ENCODE results near the gene PRDM12. TPM values are rescaled to one million over a fixed set of nuclear protein-coding genes. Genes with fewer than 3 reads are reported as not detected.

PRDM12 gene
- polyA plus RNA-seq, 1 of the 3 experiments (the other 2 are of a cell fraction): 0.08 TPM

GRCh38 chr9:130666393-130667119 is 2.2 kb downstream of the PRDM12 start:
- no peak for TF ChIP-seq RFX5 (IDR thresholded peaks at IDR 0.05; ENCODE audit: low read length)
- TF ChIP-seq MEF2A (IDR thresholded peaks at IDR 0.05; ENCODE audit: borderline replicate concordance, low read depth): no peak
- no peak for TF ChIP-seq FOSL2 (IDR thresholded peaks at IDR 0.05; ENCODE audit: borderline replicate concordance, low read depth)
- Histone ChIP-seq H4K20me1 (ENCODE audit: insufficient read depth) (peaks cover 8% of the 10 kb centered on the region; the same call in 1 of the 2 replicates), H3K36me3 (replicated peaks in 1 of 2; ENCODE audit: control insufficient read depth in 1 of 2, insufficient read depth in 2 of 2, low read length in 1 of 2) (no peaks in the 10 kb centered on the region), H3K9ac (no peak overlapping the region), H3K9me2 (no peaks in the 10 kb centered on the region), H2AFZ (ENCODE audit: low read depth) (no peak overlapping the region), H3F3A (replicated peaks; ENCODE audit: insufficient read depth) (no peaks in the 10 kb centered on the region), H3K9me3 (no peaks in the 10 kb centered on the region), H3K4me2 (no peak overlapping the region), H3K79me2 (ENCODE audit: insufficient read depth) (no peaks in the 10 kb centered on the region), H3K4me3 (ENCODE audit: low read depth in 2 of 2, low read length in 1 of 2) (no peak overlapping the region), H3K27ac (ENCODE audit: low read depth in 2 of 2, low read length in 1 of 2) (no peak overlapping the region), H3K4me1 (ENCODE audit: control insufficient read depth in 1 of 2, insufficient read depth in 2 of 2, low read depth in 1 of 2, low read length in 1 of 2) (peaks cover 0 to 3% of the 10 kb centered on the region in 2 experiments; a peak in 1 of 4 replicates), H3K27me3 (ENCODE audit: insufficient read depth) (peaks cover 58% of the 10 kb centered on the region)
- WGBS (ENCODE audit: low lambda C conversion rate): 41% methylated on average over 36 of the region's 60 CpGs
- peak; percentile 60 for DNase-seq
- CTCF ChIA-PET: interaction anchor here (1.1 to 2.5 kb wide), 4 partner anchors 16 to 206 kb away, joined by 4 to 12 read pairs (median 8); no protein-coding TSS in a partner anchor
- POLR2A ChIA-PET: no interaction called here

- no peaks in the 10 kb centered on the region for H3F3A ChIP-seq (replicated peaks; ENCODE audit: insufficient read depth)
- ChIA-PET CTCF (interaction anchor here (1.1 to 2.5 kb wide), 3 partner anchors 15 to 206 kb away, joined by 3 to 7 read pairs (median 4); no protein-coding TSS in a partner anchor), POLR2A (no interaction called here)
- H3K4me2 ChIP-seq: no peak overlapping the region
- H3K4me1 ChIP-seq (ENCODE audit: control insufficient read depth in 1 of 2, insufficient read depth in 2 of 2, low read depth in 1 of 2, low read length in 1 of 2): peaks cover 0 to 3% of the 10 kb centered on the region in 2 experiments; a peak in 1 of 4 replicates
- H3K9me3 ChIP-seq: no peaks in the 10 kb centered on the region
- H3K9ac ChIP-seq: no peak overlapping the region
- TF ChIP-seq MEF2A (IDR thresholded peaks at IDR 0.05; ENCODE audit: borderline replicate concordance, low read depth): no peak
- TF ChIP-seq RXRA (IDR thresholded peaks at IDR 0.05; ENCODE audit: borderline replicate concordance, low read depth): no peak
- no peak for TF ChIP-seq MXI1 (IDR thresholded peaks at IDR 0.05; ENCODE audit: low read depth, low read length)
- no peak for TF ChIP-seq TCF12 (IDR thresholded peaks at IDR 0.05)
- no peak for TF ChIP-seq GATA2 (CRISPR knock-in tag; IDR thresholded peaks at IDR 0.05)
- TF ChIP-seq NRF1 (IDR thresholded peaks at IDR 0.05; ENCODE audit: low read depth, low read length): no peak
- TF ChIP-seq NFIC (IDR thresholded peaks at IDR 0.05; ENCODE audit: borderline replicate concordance): no peak
- TF ChIP-seq PBX3 (IDR thresholded peaks at IDR 0.05): no peak
- no peak for TF ChIP-seq IRF3 (IDR thresholded peaks at IDR 0.05; ENCODE audit: low read depth, low read length)
- TF ChIP-seq ELF1 (IDR thresholded peaks at IDR 0.05): no peak
- no peak for TF ChIP-seq REST (IDR thresholded peaks at IDR 0.05; ENCODE audit: low read depth, low read length)
- no peak for TF ChIP-seq USF1 (IDR thresholded peaks at IDR 0.05; ENCODE audit: borderline replicate concordance, low read depth)
- no peak for TF ChIP-seq MAX (IDR thresholded peaks at IDR 0.05; ENCODE audit: low read depth)
- no peak overlapping the region for H3K4me3 ChIP-seq (ENCODE audit: low read depth in 2 of 2, low read length in 1 of 2)
- no peaks in the 10 kb centered on the region for H3K79me2 ChIP-seq (ENCODE audit: insufficient read depth)
- WGBS (ENCODE audit: low lambda C conversion rate): 75% methylated on average over 4 of the region's 4 CpGs
- no peaks in the 10 kb centered on the region for H3K9me2 ChIP-seq
- H4K20me1 ChIP-seq (ENCODE audit: insufficient read depth): peaks cover 8% of the 10 kb centered on the region; the same call in 1 of the 2 replicates
- no peak overlapping the region for H3K27ac ChIP-seq (ENCODE audit: low read depth in 2 of 2, low read length in 1 of 2)
- peaks cover 53% of the 10 kb centered on the region for H3K27me3 ChIP-seq (ENCODE audit: insufficient read depth)
- DNase-seq: no peak
- H2AFZ ChIP-seq (ENCODE audit: low read depth): no peak overlapping the region
- H3K36me3 ChIP-seq (replicated peaks in 1 of 2; ENCODE audit: control insufficient read depth in 1 of 2, insufficient read depth in 2 of 2, low read length in 1 of 2): no peaks in the 10 kb centered on the region
Measured at GRCh38 chr9:130667120-130667435, 2.7 kb downstream of the PRDM12 start.

Data from SK-N-SH (cell line).